ENCODE data around the gene SLC35A1.

SLC35A1 gene

GRCh38 chr6:87534377-87535047, 61.7 kb downstream of the SLC35A1 start:
- DNase-seq: no peak

GRCh38 chr6:87538510-87539260, 65.9 kb downstream of the SLC35A1 start:
- DNase-seq: no peak

GRCh38 chr6:87539554-87539953, 66.8 kb downstream of the SLC35A1 start:
- no peak for DNase-seq

GRCh38 chr6:87540539-87540938, 67.8 kb downstream of the SLC35A1 start:
- DNase-seq: no peak

GRCh38 chr6:87541041-87541440, 68.3 kb downstream of the SLC35A1 start:
- no peak for DNase-seq

- no peak for DNase-seq
Measured at GRCh38 chr6:87541744-87542143, 69.0 kb downstream of the SLC35A1 start.

GRCh38 chr6:87543696-87544473, 71.1 kb downstream of the SLC35A1 start:
- DNase-seq: no peak

- no peak for DNase-seq
Measured at GRCh38 chr6:87544474-87544735, 71.6 kb downstream of the SLC35A1 start.

- DNase-seq: no peak
Measured at GRCh38 chr6:87551799-87552198, 79.0 kb downstream of the SLC35A1 start.

- DNase-seq: no peak
Measured at GRCh38 chr6:87553159-87553765, 80.5 kb downstream of the SLC35A1 start.

GRCh38 chr6:87555506-87555905, 82.7 kb downstream of the SLC35A1 start:
- DNase-seq: no peak

GRCh38 chr6:87558446-87558845, 85.7 kb downstream of the SLC35A1 start:
- no peak for DNase-seq

- DNase-seq: no peak
Measured at GRCh38 chr6:87561017-87561416, 88.2 kb downstream of the SLC35A1 start.
